Endodermal cell (in vitro differentiated cells): ENCODE measurements around the gene NLGN1. TPM values are rescaled to one million over a fixed set of nuclear protein-coding genes. Genes with fewer than 3 reads are reported as not detected.
A peak's percentile ranks its signal among the peaks of the same experiment; 100 is the strongest.

Experiments used
- DNase-seq: peaks from one replicate; pipeline ENCODE4 v3.0.0-alpha.2; 2017
- H3K27ac ChIP-seq: 2 replicates; pipeline ENCODE4 v1.5.1; 2013; ENCODE audit warnings: mild to moderate bottlenecking, low read depth, low read length, moderate library complexity
- H3K27me3 ChIP-seq: 2 replicates; pipeline ENCODE4 v1.6.1; 2013; ENCODE audit warnings: mild to moderate bottlenecking, low read length, moderate library complexity; ENCODE audit not compliant: insufficient read depth, control insufficient read depth, poor library complexity, severe bottlenecking
- H3K36me3 ChIP-seq: 2 replicates; pipeline ENCODE4 v1.7.0; 2013; ENCODE audit warnings: mild to moderate bottlenecking, low read length, moderate library complexity; ENCODE audit not compliant: control insufficient read depth, insufficient read depth
- H3K4me1 ChIP-seq: one replicate; pipeline ENCODE4 v1.7.0; 2013; ENCODE audit warnings: low read length; ENCODE audit not compliant: control insufficient read depth, insufficient read depth
- H3K4me3 ChIP-seq: 2 replicates; pipeline ENCODE4 v1.5.1; 2013; ENCODE audit warnings: mild to moderate bottlenecking, low read length, moderate library complexity
- H3K9ac ChIP-seq: 2 replicates; pipeline ENCODE4 v1.6.1; 2013; ENCODE audit warnings: mild to moderate bottlenecking, low read length, moderate library complexity; ENCODE audit not compliant: poor library complexity, severe bottlenecking; ENCODE audit errors: extremely low read depth
- H3K9me3 ChIP-seq: 2 replicates; pipeline ENCODE4 v1.6.1; 2013; ENCODE audit warnings: mild to moderate bottlenecking, low read length, moderate library complexity; ENCODE audit not compliant: control insufficient read depth
- H3K27ac Mint-ChIP-seq: 2 replicates; pipeline ENCODE4 v1.8.0; 2020; ENCODE audit warnings: mixed read lengths
- H3K27me3 Mint-ChIP-seq: 2 replicates; pipeline ENCODE4 v1.8.0; 2021; ENCODE audit warnings: mild to moderate bottlenecking, mixed read lengths; ENCODE audit not compliant: insufficient read depth
- H3K36me3 Mint-ChIP-seq: 2 replicates; pipeline ENCODE4 v1.8.0; 2020; ENCODE audit warnings: low read depth, mixed read lengths
- H3K4me1 Mint-ChIP-seq: 2 replicates; pipeline ENCODE4 v1.8.0; 2020; ENCODE audit warnings: mixed read lengths
- H3K4me3 Mint-ChIP-seq: 2 replicates; pipeline ENCODE4 v1.8.0; 2020; ENCODE audit warnings: mild to moderate bottlenecking, moderate library complexity, mixed read lengths
- H3K9me3 Mint-ChIP-seq: 2 replicates; pipeline ENCODE4 v1.8.0; 2020; ENCODE audit warnings: mild to moderate bottlenecking, mixed read lengths
- CTCF ChIP-seq: fragments of 200-600 bp; sonication (generic); conservative IDR thresholded peaks from 2 replicates; pipeline ENCODE4 v1.5.0; 2021; ENCODE audit warnings: antibody characterized with exemption, mild to moderate bottlenecking
- WGBS, 2 experiments: methylation state at CpG; one replicate each; pipeline versions ENCODE4 v1.1.5 to v1.1.7; 2013; ENCODE audit warnings: missing lambda C conversion rate in 2 of 2, mixed read lengths in 1 of 2; ENCODE audit not compliant: insufficient coverage in 1 of 2, insufficient read length in 1 of 2; 5-methylcytosine and 5-hydroxymethylcytosine counted together
- total RNA-seq, 2 donors: library from RNA; stranded (reverse); fragmentation: NEBNext Ultra II Directional in 1 of 2; extraction: Animal tissue kit (Norgen Biotek cat#: 25700) in 1 of 2; gene quantifications; 2 replicates in 1 of 2; 3 replicates in 1 of 2; pipeline ENCODE4 v1.2.1, GENCODE V29; 2021

The NLGN1 gene
- total RNA-seq, 2 donors from 2014 or later = 3.4 to 14.3 TPM

DNA sequence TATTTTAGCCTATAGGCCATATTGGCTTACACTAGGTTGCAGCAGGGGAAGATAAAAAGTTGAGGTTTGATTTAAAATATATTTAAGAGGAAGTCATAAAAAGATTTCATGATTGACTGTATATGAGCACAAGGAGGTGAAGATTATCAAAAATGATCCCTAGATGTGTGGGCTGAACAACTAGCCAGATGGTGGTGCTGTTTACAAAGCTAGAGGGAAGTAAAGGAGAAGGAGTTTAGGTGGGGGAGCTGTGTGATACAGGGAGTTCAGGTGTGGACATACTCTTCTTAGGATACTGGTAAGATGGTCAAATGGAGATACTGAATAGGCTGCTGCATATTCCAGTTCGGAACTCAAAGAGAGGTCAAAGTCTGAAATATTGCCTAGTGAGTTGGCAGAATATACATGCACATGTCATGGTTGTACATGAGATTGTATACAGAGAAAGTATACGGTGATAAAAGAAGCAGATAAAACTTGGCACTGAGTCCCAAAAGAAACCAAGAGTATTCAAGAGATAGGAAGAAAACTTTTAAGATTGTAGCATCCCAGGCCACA lies 727.8 kb downstream of the NLGN1 start:
- peaks cover 7% of the 10 kb centered on the region for H3K4me1 Mint-ChIP-seq
- no peaks in the 10 kb centered on the region for H3K27me3 Mint-ChIP-seq
- H3K27ac Mint-ChIP-seq = no peak overlapping the region
- no peaks in the 10 kb centered on the region for H3K4me1 ChIP-seq
- H3K9ac ChIP-seq = no peak overlapping the region
- no peaks in the 10 kb centered on the region for H3K9me3 Mint-ChIP-seq
- no peaks in the 10 kb centered on the region for H3K9me3 ChIP-seq
- H3K4me3 Mint-ChIP-seq = no peak overlapping the region
- H3K27ac ChIP-seq = no peak overlapping the region
- no peak overlapping the region for H3K4me3 ChIP-seq
- no peaks in the 10 kb centered on the region for H3K36me3 ChIP-seq
- H3K36me3 Mint-ChIP-seq = no peaks in the 10 kb centered on the region
- no peaks in the 10 kb centered on the region for H3K27me3 ChIP-seq
- peak; percentile 66 for DNase-seq
- 82 to 100% methylated on average over 1 to 2 of the region's 2 CpGs for WGBS, 2 experiments
- peak; percentile 89 for TF ChIP-seq CTCF

GRCh38 chr3:174126990-174127758 lies 729.6 kb downstream of the NLGN1 start:
- H3K4me1 ChIP-seq = no peaks in the 10 kb centered on the region
- no peak overlapping the region for H3K27ac ChIP-seq
- no peak overlapping the region for H3K4me3 ChIP-seq
- no peaks in the 10 kb centered on the region for H3K9me3 ChIP-seq
- no peaks in the 10 kb centered on the region for H3K27me3 Mint-ChIP-seq
- no peak overlapping the region for H3K27ac Mint-ChIP-seq
- no peaks in the 10 kb centered on the region for H3K36me3 ChIP-seq
- 94 to 100% methylated on average over 2 to 4 of the region's 4 CpGs for WGBS, 2 experiments
- H3K4me3 Mint-ChIP-seq = no peak overlapping the region
- DNase-seq = no peak
- H3K36me3 Mint-ChIP-seq = no peaks in the 10 kb centered on the region
- H3K4me1 Mint-ChIP-seq = peaks cover 7% of the 10 kb centered on the region
- TF ChIP-seq CTCF = no peak
- H3K9me3 Mint-ChIP-seq = no peaks in the 10 kb centered on the region
- H3K27me3 ChIP-seq = no peaks in the 10 kb centered on the region
- no peak overlapping the region for H3K9ac ChIP-seq

DNA sequence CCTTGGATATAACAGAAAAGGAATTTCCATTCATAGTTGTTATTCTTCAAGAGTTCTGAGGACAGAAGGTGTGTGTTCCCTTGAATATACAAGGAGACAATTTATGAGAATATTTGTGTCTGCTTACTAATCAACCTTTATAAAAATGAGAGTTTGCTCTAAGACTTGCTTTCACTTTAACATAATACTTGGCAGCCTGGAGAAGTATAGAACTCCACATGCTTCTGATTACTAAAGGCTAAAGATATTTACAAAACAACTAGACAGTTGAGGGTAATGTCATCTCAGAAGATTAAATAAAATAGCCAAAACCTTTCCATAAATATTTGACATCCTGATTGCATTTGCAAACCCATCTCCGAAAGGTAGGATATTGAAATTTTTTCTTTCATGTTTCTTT lies 734.5 kb downstream of the NLGN1 start:
- H3K9ac ChIP-seq = no peak overlapping the region
- Mint-ChIP-seq H3K27me3 (no peaks in the 10 kb centered on the region), H3K4me1 (peaks cover 21% of the 10 kb centered on the region), H3K4me3 (no peak overlapping the region), H3K9me3 (no peaks in the 10 kb centered on the region), H3K27ac (no peak overlapping the region), H3K36me3 (no peaks in the 10 kb centered on the region)
- DNase-seq = no peak
- H3K4me1 ChIP-seq = peaks cover 7% of the 10 kb centered on the region
- H3K4me3 ChIP-seq = no peak overlapping the region
- H3K27me3 ChIP-seq = no peaks in the 10 kb centered on the region
- no peak for TF ChIP-seq CTCF
- no peaks in the 10 kb centered on the region for H3K36me3 ChIP-seq
- WGBS, 2 experiments = no CpG with 5 or more reads among the region's 1 CpG
- H3K27ac ChIP-seq = no peak overlapping the region
- H3K9me3 ChIP-seq = no peaks in the 10 kb centered on the region
